Stimulated activated memory B cell treated with anti-CD40 and anti-IgM and Interleukin-4, amounts not matched to agents 10 μg/mL and 1 μg/mL and 100 μg/mL, for 72 hours (primary cell): ENCODE data around the gene ATRNL1.
"Not testable (repeated sequence)": the region's sequence is repeated elsewhere in the genome, so short reads cannot be mapped to it uniquely, and the experiment has no call there.

Experiments used
- ATAC-seq: fragments of 150-1000 bp; cut with Tn5 transposase; 2 replicates; pipeline ENCODE4 v1.10.0; 2021
- H3K27ac Mint-ChIP-seq: one replicate; pipeline ENCODE4 v1.8.0; 2022; ENCODE audit warnings: mild to moderate bottlenecking, mixed read lengths
- H3K27me3 Mint-ChIP-seq: one replicate; pipeline ENCODE4 v1.8.0; 2022; ENCODE audit warnings: mixed read lengths
- H3K36me3 Mint-ChIP-seq: one replicate; pipeline ENCODE4 v1.8.0; 2022; ENCODE audit warnings: mixed read lengths
- H3K4me1 Mint-ChIP-seq: one replicate; pipeline ENCODE4 v1.8.0; 2022; ENCODE audit warnings: mixed read lengths
- H3K4me3 Mint-ChIP-seq: one replicate; pipeline ENCODE4 v1.8.0; 2022; ENCODE audit warnings: mild to moderate bottlenecking, moderate library complexity, mixed read lengths
- H3K9me3 Mint-ChIP-seq: one replicate; pipeline ENCODE4 v1.8.0; 2022; ENCODE audit warnings: mixed read lengths

The ATRNL1 gene

GRCh38 chr10:115253765-115254164, 160.6 kb downstream of the ATRNL1 start:
- H3K36me3 Mint-ChIP-seq, H3K27ac Mint-ChIP-seq, H3K4me3 Mint-ChIP-seq, H3K27me3 Mint-ChIP-seq, H3K4me1 Mint-ChIP-seq, ATAC-seq: not testable (repeated sequence)
- H3K9me3 Mint-ChIP-seq, result peaks cover 15% of the 10 kb centered on the region

DNA sequence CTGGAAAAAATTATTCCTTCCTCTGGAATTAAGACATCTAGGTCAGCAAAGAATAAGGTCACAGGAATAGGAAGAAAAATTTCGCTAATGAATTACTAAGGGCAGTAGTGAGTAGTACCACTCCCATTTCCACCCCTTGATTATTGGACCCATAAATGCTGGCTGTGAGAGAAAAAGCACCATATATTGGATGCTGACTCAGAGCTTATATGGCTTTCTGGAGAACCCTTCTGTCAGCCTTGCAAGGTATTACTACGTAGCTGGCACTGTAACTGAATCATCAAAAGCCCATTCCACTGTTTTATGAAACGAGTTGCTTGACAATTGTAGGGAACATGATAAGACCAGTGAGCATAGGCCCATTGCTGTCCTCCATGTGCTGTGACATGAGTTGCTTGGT, 179.3 kb downstream of the ATRNL1 start:
- Mint-ChIP-seq H3K4me1 (no peaks in the 10 kb centered on the region), H3K4me3 (no peak overlapping the region), H3K27ac (no peak overlapping the region), H3K36me3 (no peaks in the 10 kb centered on the region), H3K9me3 (no peaks in the 10 kb centered on the region), H3K27me3 (no peaks in the 10 kb centered on the region)
- no peak for ATAC-seq

- Mint-ChIP-seq H3K4me3 (no peak overlapping the region), H3K27ac (no peak overlapping the region), H3K27me3 (no peaks in the 10 kb centered on the region), H3K9me3 (no peaks in the 10 kb centered on the region), H3K36me3 (no peaks in the 10 kb centered on the region), H3K4me1 (no peaks in the 10 kb centered on the region)
- no peak for ATAC-seq
Observed at GRCh38 chr10:115278294-115278693, 185.1 kb downstream of the ATRNL1 start.

DNA sequence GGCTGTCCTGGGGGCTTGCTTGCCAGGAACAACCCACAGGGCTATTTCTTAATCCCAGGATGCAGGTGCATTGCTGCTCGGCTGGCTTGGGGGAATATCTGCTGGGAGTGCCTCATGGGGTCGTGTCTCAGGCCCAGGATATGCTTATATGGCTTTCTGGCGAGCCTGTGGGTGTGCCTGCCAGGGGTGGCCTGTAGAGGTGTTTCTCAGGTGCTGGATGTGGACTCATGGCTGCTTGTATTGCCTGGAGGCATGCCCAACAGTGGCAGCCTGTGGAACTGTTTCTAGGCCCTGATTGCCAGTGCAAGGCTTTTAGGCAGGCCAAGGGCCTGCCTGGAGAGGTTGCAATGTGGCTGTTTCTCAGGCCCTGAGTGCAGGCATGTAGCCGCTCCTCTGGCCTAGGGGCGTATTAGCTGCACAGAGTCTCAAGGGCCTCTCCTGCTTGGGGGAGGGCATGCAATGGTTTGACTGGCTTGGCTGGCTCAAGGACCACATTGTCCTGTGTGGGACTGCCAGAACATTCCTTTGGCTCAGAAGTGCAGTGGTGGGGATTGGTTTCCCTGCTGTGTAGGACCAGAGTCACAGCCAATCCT, 202.1 kb downstream of the ATRNL1 start:
- Mint-ChIP-seq H3K36me3 (peaks cover 13% of the 10 kb centered on the region), H3K27ac (no peak overlapping the region), H3K4me1 (no peaks in the 10 kb centered on the region), H3K27me3 (no peaks in the 10 kb centered on the region), H3K4me3 (no peak overlapping the region), H3K9me3 (peaks cover 18% of the 10 kb centered on the region)
- no peak for ATAC-seq

GRCh38 chr10:115300080-115300479, 206.9 kb downstream of the ATRNL1 start:
- Mint-ChIP-seq H3K36me3 (no peaks in the 10 kb centered on the region), H3K4me1 (no peaks in the 10 kb centered on the region), H3K27me3 (no peaks in the 10 kb centered on the region), H3K27ac (no peak overlapping the region), H3K9me3 (no peaks in the 10 kb centered on the region), H3K4me3 (no peak overlapping the region)
- no peak for ATAC-seq

DNA sequence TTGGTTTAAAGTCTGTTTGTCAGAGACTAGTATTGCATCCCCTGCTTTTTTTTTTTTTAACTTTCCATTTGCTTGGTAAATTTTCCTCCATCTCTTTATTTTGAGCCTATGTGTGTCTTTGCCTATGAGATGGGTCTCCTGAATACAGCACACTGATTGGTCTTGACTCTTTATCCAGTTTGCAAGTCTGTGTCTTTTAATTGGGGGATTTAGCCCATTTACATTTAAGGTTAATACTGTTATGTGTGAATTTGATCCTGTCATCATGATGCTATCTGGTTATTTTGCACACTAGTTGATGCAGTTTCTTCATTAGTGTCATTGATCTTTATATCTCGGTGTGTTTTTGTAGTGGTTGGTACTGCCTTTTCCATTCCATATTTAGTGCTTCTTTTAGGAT, 226.5 kb downstream of the ATRNL1 start:
- H3K36me3 Mint-ChIP-seq, H3K27me3 Mint-ChIP-seq, ATAC-seq, H3K27ac Mint-ChIP-seq, H3K4me3 Mint-ChIP-seq: not testable (repeated sequence)
- H3K9me3 Mint-ChIP-seq, result peaks cover 19% of the 10 kb centered on the region
- H3K4me1 Mint-ChIP-seq, result peaks cover 11% of the 10 kb centered on the region

- peaks cover 19% of the 10 kb centered on the region for H3K9me3 Mint-ChIP-seq
- no peak for ATAC-seq
- H3K36me3 Mint-ChIP-seq, result peaks cover 8% of the 10 kb centered on the region
- H3K4me3 Mint-ChIP-seq, result no peak overlapping the region
- H3K4me1 Mint-ChIP-seq, result peaks cover 11% of the 10 kb centered on the region
- H3K27ac Mint-ChIP-seq, result peak overlapping the region; percentile 61
- no peaks in the 10 kb centered on the region for H3K27me3 Mint-ChIP-seq
Observed at GRCh38 chr10:115321360-115321759, 228.2 kb downstream of the ATRNL1 start.

- Mint-ChIP-seq H3K36me3 (no peaks in the 10 kb centered on the region), H3K4me3 (no peak overlapping the region), H3K9me3 (peaks cover 9% of the 10 kb centered on the region), H3K27ac (no peak overlapping the region), H3K27me3 (no peaks in the 10 kb centered on the region), H3K4me1 (no peaks in the 10 kb centered on the region)
- ATAC-seq, result no peak
Observed at GRCh38 chr10:115328331-115328730, 235.2 kb downstream of the ATRNL1 start.

GRCh38 chr10:115335366-115335765, 242.2 kb downstream of the ATRNL1 start:
- no peaks in the 10 kb centered on the region for H3K4me1 Mint-ChIP-seq
- H3K27me3 Mint-ChIP-seq, result no peaks in the 10 kb centered on the region
- H3K27ac Mint-ChIP-seq, result no peak overlapping the region
- H3K9me3 Mint-ChIP-seq, result peaks cover 2% of the 10 kb centered on the region
- no peak for ATAC-seq
- H3K4me3 Mint-ChIP-seq, result no peak overlapping the region
- H3K36me3 Mint-ChIP-seq, result no peaks in the 10 kb centered on the region

DNA sequence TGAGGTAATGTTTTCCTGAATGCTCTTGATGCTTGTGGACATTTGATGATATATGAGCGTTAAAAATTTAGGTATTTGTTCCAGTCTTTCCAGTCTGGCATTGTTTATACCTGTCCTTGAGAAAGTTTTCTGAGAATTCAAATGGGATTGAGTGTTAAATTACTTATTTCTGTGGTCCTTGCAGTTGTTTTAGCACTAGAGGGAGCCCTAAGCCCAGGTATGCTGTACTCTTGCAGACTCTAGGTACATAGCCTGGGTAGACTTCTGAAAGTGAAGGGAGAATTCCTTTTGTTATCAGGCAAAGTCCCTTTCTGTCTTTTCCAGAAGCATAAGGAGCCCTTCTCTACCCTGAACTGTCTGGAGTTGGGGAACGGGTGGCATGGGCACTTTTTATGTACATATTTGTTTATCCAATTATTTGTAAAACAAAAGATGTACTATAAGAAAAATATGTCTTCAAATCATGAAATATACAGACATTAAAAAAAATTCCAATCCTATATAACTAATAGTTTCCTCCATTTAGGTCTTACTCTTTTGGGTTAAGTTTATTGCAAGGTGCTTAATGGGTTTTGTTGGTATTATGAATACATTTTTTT, 262.1 kb downstream of the ATRNL1 start:
- H3K27me3 Mint-ChIP-seq, result no peaks in the 10 kb centered on the region
- no peak overlapping the region for H3K4me3 Mint-ChIP-seq
- H3K9me3 Mint-ChIP-seq, result peaks cover 3% of the 10 kb centered on the region
- H3K4me1 Mint-ChIP-seq, result no peaks in the 10 kb centered on the region
- H3K27ac Mint-ChIP-seq, result no peak overlapping the region
- peak; percentile 48 for ATAC-seq
- no peaks in the 10 kb centered on the region for H3K36me3 Mint-ChIP-seq

GRCh38 chr10:115367920-115368319, 274.8 kb downstream of the ATRNL1 start:
- not testable (repeated sequence) for H3K27ac Mint-ChIP-seq, H3K4me3 Mint-ChIP-seq, H3K36me3 Mint-ChIP-seq, H3K9me3 Mint-ChIP-seq, H3K4me1 Mint-ChIP-seq, H3K27me3 Mint-ChIP-seq, ATAC-seq

DNA sequence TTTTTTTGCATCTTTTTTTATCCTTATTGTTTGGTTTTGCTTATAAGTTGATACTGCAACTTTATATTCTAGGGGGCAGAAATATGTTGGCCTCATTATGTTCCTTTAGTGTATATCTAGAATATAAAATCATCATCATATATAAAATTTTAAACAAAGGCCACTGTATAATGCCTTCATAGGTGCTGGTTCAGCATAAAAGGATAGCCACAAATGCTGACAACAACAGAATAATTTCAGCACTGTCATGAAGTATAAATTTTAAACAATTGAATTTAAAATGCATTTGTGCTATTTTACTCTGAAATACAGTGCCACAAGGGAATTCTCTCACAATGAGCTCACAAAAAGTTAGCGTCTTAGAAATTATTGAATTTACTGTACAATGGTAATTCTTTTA, 285.9 kb downstream of the ATRNL1 start:
- Mint-ChIP-seq H3K27me3 (no peaks in the 10 kb centered on the region), H3K4me1 (no peaks in the 10 kb centered on the region)
- no peak for ATAC-seq

GRCh38 chr10:115384665-115385064, 291.5 kb downstream of the ATRNL1 start:
- H3K27ac Mint-ChIP-seq, result no peak overlapping the region
- H3K9me3 Mint-ChIP-seq, result no peaks in the 10 kb centered on the region
- H3K27me3 Mint-ChIP-seq, result no peaks in the 10 kb centered on the region
- H3K36me3 Mint-ChIP-seq, result no peaks in the 10 kb centered on the region
- H3K4me3 Mint-ChIP-seq, result no peak overlapping the region
- no peak for ATAC-seq
- H3K4me1 Mint-ChIP-seq, result no peaks in the 10 kb centered on the region

More for the DNA sequence above, 285.9 kb downstream of the ATRNL1 start:
- Mint-ChIP-seq H3K9me3 (peaks cover 8% of the 10 kb centered on the region), H3K27ac (no peak overlapping the region), H3K4me3 (no peak overlapping the region), H3K36me3 (no peaks in the 10 kb centered on the region)

GRCh38 chr10:115390607-115391006, 297.4 kb downstream of the ATRNL1 start:
- no peak overlapping the region for H3K27ac Mint-ChIP-seq
- no peaks in the 10 kb centered on the region for H3K36me3 Mint-ChIP-seq
- no peaks in the 10 kb centered on the region for H3K4me1 Mint-ChIP-seq
- ATAC-seq, result no peak
- H3K9me3 Mint-ChIP-seq, result peaks cover 3% of the 10 kb centered on the region
- no peaks in the 10 kb centered on the region for H3K27me3 Mint-ChIP-seq
- no peak overlapping the region for H3K4me3 Mint-ChIP-seq

DNA sequence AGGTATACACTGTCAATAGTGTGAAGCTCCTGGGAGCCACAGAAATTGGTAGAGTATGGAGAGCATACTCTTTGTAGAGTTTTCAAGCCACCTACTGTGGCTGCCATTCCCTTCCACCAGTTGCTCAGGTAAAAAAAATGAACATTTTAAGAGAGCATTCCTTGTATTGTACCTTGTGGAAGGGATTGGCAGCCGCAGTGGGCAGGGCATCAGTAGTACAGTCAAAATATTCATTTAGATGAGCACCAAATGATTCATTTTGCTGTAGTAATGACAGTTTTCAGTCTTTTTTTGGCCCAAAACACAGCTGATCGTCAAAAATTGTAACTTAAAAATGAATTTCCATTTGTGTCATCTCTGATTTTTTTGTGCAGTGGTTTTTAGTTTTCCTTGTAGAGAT, 304.9 kb downstream of the ATRNL1 start:
- H3K27me3 Mint-ChIP-seq, result no peaks in the 10 kb centered on the region
- no peak for ATAC-seq
- H3K9me3 Mint-ChIP-seq, result peaks cover 3% of the 10 kb centered on the region
- H3K4me1 Mint-ChIP-seq, result no peaks in the 10 kb centered on the region
- H3K4me3 Mint-ChIP-seq, result no peak overlapping the region
- H3K27ac Mint-ChIP-seq, result no peak overlapping the region
- H3K36me3 Mint-ChIP-seq, result no peaks in the 10 kb centered on the region

DNA sequence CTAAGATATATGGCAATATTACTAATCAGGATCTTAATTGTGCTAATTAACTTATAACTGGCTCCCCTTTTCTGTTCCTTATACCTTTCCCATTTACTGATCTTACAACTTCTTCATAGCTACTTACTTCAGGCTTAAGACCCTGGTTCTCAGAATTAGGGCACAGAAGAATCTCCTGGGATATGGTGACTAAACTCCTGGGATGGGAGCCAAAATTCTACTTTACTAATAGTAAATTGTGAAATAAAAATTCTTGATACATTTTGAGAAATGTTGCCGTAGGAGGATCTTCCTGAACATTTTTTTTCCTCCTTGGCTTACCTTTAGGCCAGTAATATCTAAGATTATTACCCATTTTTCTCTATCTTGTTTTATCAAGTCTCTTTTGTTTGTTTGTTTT, 309.5 kb downstream of the ATRNL1 start:
- Mint-ChIP-seq H3K9me3 (peaks cover 4% of the 10 kb centered on the region), H3K27ac (no peak overlapping the region), H3K4me1 (no peaks in the 10 kb centered on the region), H3K36me3 (no peaks in the 10 kb centered on the region), H3K27me3 (no peaks in the 10 kb centered on the region), H3K4me3 (no peak overlapping the region)
- ATAC-seq, result no peak
